Bone marrow (tissue), 2 donors: ENCODE data around the gene CNTN4.

Source experiments
- DNase-seq, 2 donors: peaks; one replicate each; lab custom pipeline; 2025; lab: John Stamatoyannopoulos, UW

Gene CNTN4

DNA sequence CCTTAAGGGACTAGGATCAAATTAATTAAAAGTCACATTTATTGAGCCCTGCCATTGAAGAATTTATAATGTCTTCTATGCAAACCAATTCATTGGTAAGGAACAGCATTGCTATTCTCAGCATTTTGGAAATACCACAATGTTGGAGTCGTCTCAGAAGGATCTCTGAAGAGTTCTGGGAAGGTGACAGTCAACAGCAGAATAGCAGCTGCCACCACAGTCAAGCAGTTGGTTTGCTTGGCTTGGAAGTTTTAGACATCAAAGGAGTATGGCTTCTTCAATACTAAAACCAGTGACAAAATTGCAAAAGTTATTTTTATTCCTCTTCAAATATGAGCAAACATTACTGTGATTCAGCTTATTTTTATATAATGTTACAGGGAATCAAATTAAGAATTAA lies 167.9 kb downstream of the CNTN4 start:
- no peak for DNase-seq

DNA sequence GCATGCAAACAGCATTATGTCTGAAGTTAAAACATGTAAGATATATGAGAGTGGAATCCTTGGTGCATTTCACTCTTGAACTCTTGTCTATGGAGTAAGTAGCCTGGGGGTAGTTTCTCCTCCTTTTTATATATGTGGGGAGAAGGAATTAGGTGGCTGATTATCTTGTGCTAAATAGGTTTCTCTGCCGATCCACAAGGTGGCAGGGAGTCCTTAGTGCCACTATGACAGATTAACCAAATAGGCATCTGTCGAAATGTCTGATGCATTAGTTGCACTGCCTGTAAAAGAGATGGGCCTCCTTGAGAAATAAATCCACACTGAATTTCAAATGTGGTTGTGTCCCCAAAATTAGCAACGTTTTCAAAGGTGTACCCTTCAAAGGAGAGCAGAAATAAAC lies 170.1 kb downstream of the CNTN4 start:
- DNase-seq = no peak

DNA sequence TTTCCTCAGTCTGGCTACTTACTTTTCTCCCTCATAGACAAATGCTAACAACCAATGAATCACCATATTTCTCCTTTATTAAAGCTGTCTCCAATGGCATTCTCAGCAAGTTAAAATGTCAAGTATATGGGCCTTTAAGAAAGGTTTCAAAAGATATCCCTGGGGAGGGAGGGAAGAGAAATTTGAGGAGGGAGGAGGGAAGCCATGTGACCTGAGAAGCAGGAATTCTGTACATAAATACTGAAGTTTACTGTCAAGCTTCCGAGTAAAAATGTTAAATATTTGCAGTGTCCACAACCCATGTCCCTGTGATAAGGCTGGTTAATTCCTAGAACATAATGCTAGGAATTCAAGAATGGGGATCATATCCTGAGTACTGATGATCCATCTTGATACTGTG lies 175.9 kb downstream of the CNTN4 start:
- DNase-seq = no peak

DNA sequence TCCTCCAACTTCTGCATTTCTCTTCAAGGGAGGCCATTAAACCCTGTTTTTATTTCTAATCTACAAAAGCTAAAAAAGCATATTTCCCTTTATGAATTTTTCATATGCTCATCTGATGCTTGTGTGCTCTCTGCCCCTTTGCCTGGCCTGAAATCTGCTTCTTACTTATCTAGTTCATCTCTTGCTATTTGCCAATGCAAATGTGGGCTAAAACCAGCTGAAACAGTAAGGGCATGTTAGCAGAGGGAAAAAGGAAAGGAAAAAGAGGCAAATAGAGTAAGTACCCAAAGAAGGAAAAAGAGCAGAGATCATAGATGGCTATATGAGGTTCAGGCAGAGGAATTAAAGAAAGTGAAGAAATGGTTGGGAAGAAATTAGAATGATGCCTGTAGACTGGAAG lies 185.2 kb downstream of the CNTN4 start:
- DNase-seq = no peak

DNA sequence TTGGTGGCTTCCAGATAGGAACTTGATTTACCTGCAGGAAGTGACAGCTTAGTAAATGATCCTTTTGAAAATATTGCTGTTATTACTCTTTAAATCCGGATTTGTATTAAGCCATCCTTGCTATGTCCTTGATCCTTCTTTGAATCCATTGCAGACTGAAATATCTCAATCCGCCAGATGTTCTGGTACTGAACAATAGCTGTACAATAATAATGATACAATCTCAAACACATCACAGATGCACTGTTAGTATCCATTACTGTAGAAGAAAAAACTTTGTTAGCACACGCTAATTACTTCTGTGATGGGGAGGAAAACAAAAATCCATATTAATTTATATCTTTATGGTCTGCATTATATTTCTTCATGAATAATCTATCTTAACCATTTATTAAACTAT lies 202.3 kb downstream of the CNTN4 start:
- DNase-seq = no peak

DNA sequence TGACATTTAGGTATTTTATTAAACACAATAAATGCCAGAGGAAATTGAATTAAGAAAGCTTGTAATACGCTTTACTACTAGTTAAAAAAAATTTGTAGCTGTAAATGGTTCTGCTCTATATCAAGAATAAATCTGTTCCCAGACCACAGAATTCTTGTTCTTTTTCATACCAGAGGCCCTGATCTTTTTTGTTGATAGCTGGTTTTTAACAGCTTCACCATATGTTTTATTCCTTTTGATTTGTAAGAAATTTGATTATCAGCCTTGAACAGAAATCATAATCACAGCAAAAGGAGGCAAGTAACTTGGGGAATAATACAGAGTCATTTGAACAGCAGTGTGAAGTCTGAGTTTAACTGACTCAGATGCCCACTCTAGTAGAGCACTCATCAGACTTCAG lies 202.7 kb downstream of the CNTN4 start:
- DNase-seq = no peak

DNA sequence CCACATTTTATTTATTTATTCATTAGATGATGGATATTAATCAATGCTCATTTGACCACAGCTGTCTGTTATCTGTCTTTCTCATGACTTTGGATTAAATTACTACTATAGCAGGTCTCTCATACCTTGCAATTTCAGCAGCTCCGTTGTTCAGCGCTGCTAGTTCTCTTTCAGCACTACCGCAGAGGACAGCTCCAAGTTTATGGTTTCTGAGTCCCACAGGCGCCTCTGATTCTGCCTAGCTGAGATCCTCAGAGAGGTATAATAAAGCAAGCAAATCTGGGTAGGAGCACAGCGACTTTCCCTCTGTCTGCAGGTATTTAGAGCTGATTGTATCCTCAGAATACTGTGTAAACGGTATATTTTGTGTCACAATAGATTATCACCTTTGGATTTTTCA lies 204.9 kb downstream of the CNTN4 start:
- no peak for DNase-seq

DNA sequence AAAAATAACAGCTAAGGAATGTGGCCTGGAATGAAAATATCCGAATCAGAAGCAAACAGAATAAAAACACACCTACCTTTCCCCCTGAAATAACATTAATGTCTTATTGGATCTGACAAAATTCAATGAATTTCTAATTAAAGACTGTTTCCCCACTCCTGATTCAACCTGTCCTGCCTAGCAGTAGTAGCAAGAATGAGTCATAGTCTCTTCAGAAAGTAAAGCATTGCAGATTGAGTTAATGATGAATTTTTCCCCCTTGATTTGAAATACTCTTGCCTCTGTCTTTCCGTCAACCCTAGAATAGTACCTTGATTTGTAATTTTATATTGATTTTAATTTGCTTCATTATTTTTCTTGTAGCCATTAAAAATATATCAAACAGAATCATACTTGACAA lies 212.4 kb downstream of the CNTN4 start:
- DNase-seq = no peak

DNA sequence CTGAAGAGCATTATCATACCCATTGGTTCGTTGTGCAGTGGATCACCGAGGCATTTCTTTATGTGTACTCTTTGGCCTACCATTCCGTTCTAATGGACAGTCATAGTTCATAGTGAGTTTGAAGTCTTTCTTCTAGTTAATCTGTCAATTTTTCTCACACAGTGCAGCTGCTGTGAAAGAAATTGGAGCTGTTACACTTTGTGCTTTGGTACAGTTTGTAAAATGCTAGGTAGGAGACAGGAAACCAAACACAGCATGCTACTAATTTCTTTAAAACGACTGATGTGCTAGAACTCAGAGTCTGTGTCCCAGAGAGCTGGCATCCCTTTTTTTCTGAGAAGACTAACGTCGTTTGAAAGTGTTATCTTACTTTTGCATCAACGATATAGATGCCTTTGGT lies 218.9 kb downstream of the CNTN4 start:
- DNase-seq = no peak

DNA sequence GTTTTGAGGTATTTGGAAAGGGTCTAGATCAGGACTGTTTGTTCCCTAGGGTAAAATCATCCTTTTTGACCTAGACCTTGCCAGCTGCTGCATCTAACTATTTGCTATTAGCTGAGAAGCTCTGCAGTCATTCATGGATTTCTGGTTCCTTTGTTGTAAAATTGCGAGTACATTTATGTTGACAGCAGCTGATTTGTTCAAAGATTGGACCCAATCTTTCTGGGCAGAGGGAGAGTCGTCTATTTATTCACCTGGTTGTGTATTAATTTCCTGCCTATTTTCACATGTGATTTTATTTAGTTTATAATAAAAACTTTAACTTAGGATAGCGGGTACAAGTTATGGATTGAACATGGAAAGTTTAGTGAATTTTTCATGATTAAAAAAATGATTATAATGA lies 236.3 kb downstream of the CNTN4 start:
- no peak for DNase-seq

DNA sequence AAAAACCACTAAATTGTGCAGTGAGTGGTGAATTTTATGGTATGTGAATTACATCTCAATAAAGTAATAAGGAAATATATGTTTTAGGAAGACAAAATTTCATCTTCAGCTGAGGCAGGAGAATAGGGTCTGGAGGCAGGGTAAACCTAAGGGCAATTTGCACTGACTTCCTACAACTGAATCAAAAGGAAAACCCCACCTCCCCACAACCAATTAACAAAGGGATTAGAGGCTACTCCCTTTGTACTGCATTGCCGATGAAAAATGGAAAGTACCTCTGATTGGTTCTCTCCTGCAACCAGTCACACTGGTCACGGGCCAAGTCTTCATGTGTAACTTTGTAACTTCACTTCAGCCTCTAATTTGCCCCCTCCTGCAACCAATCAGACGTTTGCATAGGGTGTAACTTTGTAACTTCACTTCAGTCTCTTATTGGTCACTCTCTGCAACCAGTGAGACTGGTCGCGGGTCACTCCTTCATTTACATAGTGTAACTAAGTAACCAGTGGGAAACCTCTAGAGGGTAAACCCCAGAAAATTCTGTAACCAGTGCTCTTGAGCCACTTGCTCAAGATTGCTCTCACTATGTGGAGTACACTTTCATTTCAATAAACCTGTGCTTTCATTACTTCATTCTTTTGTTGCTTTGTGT lies 244.5 kb downstream of the CNTN4 start:
- no peak for DNase-seq

DNA sequence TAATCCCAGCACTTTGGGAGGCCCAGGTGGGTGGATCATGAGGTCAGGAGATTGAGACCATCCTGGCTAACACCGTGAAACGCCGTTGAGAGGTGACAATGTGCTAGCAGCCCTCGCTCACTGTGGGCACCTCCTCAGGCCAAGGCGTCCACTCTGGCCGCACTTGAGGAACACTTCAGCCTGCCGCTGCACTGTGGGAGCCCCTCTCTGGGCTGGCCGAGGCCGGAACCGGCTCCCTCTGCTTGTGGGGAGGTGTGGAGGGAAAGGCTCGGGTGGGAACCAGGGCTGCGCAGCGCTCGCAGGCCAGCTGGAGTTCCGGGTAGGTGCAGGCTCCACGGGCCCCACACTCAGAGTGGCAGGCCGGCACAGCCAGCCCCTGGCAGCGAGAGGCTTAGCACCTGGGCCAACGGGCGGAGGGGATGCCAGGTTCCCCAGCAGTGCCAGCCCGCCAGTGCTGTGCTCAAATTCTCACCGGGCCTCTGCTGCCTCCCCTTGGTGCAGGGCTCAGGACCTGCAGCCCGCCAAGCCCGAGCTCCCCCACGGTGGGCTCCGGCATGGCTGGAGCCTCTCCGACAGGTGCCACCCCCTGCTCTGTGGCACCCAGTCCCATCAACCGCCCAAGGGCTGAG lies 253.6 kb downstream of the CNTN4 start:
- DNase-seq = no peak

DNA sequence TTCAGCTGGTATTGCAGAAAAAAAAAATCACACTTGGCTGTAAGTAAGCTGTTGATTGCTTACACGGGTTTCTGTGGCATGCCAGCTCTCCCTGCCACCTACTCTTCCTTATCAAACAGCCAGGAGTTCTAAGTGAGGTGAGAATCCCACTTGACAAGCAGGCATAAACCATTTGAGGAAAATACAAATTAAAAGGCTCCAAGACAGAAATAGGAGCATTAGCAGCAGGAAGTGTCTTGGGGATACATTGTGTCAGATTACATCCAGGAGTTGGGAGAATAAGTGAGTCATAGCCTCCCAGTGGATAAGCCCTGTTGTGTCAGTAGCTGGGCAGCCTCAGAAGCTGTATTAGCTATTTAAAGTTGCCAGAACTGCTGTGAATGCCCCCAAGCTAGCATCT lies 256.0 kb downstream of the CNTN4 start:
- no peak for DNase-seq

DNA sequence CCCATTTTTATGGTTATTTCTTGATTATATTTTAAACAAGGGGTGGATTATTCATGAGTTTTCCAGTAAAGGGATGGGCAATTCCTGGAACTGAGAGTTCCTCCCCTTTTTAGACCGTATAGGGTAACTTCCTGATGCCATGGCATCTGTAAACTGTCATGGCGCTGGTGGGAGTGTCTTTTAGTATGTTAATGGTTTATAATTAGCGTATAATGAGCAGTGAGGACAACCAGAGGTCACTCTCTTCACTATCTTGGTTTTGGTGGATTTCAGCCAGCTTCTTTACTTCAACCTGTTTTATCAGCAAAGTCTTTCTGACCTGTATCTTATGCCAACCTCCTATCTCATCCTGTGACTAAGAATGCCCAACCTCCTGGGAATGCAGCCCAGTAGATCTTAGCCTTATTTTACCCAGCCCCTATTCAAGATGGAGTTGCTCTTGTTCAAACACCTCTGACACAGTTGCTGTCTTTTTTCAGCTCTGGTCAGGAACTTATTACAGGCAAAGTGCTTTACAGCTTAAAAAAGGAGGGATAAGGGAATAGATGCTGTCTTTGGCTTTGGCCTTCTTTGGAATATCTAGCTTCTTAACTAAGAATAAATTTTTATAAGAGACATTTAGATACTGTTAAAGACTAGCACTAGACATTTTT lies 257.8 kb downstream of the CNTN4 start:
- no peak for DNase-seq

DNA sequence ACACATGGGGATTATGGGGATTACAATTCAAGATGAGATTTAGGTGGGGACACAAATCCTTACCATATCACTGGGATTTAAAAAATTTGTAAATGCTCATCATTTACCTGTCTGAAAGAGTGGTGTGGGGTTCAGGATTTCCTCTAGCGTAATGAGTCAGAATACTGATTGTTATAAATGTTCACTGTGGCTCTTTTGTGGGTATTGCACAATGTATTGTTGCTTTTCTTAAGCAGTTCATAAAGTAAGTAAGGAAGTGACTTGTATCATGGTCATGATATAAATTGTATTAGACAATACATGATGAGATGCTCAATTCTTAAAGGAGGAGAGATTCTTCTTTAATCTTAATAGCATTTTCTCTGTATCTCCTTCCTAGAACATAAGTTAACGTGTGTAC lies 262.1 kb downstream of the CNTN4 start:
- no peak for DNase-seq

DNA sequence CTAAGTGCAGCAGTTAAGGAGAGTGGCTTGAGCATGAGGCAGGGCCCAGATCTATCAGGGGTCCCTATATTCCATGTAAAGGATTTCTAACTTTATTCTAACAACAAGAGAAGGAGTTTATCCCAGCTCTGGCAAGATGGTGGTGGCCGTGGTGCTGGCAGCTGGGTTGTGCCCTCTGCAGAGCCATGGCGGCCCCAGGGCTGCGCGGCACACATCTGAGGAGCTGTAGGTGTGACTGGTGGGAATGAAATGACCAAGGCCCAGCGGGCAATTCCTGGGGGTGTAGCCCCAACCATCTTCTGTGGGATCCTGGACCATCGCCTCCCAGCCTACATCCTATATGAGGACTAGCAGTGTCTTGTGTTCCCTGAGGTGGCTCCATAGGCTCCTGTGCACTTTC lies 263.5 kb downstream of the CNTN4 start:
- DNase-seq = no peak

DNA sequence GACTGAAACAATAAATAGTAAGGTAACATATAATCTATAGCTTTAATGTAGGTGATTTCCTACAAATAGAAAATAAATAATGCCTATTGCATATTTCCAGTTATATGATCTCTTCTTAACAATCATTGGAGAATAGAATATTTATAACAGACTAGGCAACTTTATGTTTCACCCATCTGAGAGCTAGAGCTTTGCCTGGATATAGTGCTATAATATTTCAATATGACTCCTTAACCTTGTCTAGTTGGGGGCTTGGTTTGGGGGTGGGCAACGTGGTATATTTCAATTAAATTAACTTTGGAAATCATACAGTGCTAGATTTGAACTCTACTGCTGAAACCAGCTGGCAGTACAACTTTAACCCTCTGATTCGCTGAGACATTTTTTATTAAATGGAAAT lies 265.2 kb downstream of the CNTN4 start:
- no peak for DNase-seq

DNA sequence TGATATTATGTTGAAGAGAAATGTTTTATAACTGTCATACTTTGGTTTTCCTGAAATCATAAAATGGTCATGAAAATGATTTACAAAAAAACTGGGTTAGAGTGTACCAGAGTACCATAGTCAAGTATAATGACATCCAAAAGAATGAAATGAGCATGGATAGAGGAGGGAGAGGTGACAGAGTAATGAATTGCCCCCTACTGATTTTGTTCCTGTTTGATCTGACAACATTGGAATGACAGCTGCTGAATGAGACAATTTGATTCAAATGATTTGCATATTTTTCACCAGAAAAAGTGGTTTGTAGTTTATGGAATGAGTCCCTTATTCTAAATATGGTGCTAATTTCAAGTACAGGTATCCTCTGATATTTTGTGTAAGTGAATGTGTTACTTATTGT lies 271.7 kb downstream of the CNTN4 start:
- DNase-seq = no peak

DNA sequence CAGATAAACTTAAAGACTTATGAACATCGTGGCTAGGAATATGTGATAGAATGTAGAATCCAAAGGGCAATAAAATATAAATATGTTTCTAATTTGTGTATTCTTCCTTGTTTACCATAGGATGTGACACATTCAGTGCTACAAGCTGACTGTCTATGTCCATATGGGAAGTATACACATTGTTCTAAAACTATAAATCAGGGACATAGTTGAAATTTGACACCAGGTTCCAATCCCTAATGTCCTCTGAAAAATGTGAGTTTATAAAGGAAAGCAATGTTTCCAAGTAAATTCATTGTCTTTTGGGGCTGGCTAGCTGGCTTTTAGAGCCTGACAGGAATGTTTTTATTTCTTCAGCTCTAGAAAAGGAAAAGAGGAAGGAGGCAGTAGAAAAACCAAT lies 273.6 kb downstream of the CNTN4 start:
- no peak for DNase-seq

DNA sequence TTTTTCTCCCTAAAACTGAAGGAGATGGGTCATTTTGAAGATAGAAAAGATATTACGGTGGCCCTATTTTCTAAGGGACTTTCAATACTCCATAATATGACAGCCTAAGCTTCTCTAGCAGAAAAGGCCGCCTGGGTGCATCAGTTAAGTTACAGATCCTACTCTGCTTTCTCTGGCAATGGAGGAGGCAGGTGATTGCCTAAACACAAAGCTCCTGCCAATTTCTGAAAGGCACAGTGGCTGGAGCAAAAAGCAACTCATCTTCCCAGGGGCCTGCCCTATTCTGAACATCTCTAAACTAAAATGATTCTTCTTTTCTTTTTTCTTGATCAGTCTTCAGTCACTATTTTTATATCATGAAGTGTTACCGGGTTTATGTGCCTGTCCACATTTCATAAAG lies 276.7 kb downstream of the CNTN4 start:
- no peak for DNase-seq

DNA sequence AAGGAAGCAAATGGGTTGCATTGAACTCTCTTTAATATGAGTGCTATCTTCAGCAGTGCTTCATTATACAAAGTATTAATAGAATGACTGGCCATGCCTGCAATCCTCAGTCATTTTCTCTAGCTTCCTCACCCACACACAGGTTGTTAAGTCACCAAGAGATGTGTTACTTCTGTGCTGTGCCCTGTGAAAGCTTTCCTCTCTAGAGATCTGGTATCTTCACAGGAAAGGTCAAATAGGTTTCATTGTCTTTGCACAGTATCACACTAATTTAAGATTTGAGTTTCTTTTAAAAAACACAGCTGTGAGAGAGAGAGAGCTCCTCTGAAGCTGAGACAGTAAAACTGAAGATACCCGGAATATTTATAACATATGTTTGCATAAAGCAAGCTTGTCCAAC lies 278.6 kb downstream of the CNTN4 start:
- DNase-seq = no peak

DNA sequence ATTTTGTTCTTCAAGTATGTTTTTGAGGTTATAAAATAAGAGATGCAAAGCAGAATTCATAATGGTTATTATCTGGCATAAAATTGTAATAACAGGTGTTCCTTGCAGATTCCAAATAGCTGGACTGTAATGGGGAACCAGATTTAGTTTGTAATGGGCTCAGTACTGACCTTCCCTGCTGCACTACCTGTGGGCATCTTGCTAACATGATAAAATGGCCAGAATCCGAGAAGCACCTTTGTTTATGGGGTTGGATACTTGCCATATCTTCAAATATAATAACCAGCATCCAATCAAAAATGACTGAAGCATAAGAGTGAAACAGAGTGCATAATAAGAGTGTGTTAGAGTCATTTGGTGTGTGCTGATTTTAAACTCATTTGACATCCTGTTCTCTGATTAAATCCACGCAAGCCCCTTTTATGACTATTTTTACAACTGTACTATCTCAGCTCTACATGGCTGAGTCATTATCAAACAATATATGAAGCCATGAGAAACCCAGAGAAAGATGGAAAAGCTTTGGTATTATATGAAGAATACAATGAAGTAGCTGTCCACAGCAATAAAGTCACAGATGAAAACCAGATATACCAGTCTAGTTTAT lies 292.4 kb downstream of the CNTN4 start:
- DNase-seq = no peak

DNA sequence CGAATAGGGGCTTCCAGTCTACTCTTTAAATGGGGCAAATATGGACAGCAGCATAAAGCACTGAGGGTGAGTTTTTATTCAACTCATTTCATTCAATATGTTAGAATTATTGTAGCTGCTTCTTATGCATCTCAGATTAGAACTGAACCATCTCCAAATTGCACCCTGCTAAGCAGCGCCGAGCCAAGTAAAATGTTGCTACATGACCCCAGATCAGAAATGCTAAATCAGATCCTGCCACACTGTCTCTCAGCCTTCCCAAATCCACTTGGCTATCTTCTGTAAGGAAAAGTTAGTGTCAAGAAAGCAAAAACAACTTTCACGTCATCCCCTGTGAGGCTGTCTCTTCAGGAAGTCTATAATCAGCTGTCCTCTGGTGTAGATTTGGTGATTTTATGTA lies 293.2 kb downstream of the CNTN4 start:
- no peak for DNase-seq
